CD4-positive, alpha-beta T cell treated with Interleukin-10 for 1 hour (primary cell): ENCODE measurements around the gene UPK1A.
"Not testable (repeated sequence)": the region's sequence is repeated elsewhere in the genome, so short reads cannot be mapped to it uniquely, and the experiment has no call there.

Experiments used
- DNase-seq: peaks from one replicate; pipeline ENCODE4 v3.0.0-alpha.2; 2020

Gene UPK1A

GRCh38 chr19:35719402-35720162 lies 53.3 kb downstream of the UPK1A start:
- no peak for DNase-seq

- DNase-seq: no peak
Measured at GRCh38 chr19:35720163-35720524, 53.8 kb downstream of the UPK1A start.

- no peak for DNase-seq
Measured at GRCh38 chr19:35720648-35721047, 54.3 kb downstream of the UPK1A start.

GRCh38 chr19:35721374-35721773 lies 55.1 kb downstream of the UPK1A start:
- DNase-seq: no peak

DNA sequence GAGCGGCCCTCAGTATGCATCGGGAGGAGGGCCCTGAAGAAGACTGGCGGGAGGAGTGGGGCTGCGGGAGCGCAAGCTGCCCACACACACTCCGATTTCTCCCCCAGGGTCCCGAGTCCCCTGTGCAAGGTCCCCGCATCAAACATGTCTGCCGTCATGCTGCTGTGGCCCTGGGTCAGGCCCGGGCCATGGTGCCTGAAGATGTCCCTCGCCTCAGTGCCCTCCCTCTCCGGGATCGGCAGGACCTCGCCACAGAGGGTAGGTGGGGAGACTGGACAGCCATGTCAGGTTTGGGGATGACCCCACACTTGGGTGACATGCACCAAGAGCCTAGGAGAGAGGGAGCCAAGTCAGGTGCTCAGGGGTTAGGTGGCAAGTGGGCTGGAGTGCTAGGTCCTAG lies 56.1 kb downstream of the UPK1A start:
- no peak for DNase-seq

- no peak for DNase-seq
Measured at GRCh38 chr19:35722897-35723296, 56.6 kb downstream of the UPK1A start.

DNA sequence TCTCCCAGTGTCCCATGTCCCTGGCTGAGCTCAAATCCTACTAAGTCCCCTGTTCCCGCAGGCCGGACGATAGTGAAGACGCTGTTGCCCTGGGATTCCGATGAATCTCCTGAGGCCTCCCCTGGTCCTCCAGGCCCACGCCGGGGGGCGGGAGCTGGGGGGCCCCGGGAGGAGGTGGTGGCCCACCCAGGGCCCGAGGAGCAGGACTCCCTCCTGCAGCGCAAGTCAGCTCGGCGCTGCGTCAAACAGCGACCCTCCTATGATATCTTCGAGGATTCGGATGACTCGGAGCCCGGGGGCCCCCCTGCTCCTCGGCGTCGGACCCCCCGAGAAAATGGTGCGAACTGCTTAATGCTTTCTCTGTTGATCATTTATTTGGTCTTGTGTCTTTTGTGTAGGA lies 57.4 kb downstream of the UPK1A start:
- DNase-seq: no peak

DNA sequence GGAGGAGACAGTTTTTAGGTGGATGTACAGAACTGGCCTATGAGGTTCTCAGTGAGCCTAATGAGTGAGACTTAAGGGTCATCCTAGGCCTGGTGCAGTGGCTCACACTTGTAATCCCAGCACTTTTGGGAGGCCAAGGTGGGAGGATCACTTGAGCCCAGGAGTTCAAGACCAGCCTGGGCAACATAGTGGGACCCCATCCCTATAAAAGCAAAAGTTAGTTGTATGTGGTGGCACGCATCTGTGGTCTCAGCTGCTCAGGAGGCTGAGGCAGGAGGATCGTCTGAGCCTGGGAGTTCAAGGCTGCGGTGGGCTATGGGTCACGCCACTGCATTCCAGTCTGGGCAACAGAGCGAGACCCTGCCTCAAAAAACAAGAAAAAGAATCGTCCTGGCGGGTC lies 57.8 kb downstream of the UPK1A start:
- DNase-seq: not testable (repeated sequence)

- no peak for DNase-seq
Measured at GRCh38 chr19:35724560-35724959, 58.2 kb downstream of the UPK1A start.

- no peak for DNase-seq
Measured at GRCh38 chr19:35725216-35725861, 59.0 kb downstream of the UPK1A start.

GRCh38 chr19:35727053-35727955 lies 61.0 kb downstream of the UPK1A start:
- no peak for DNase-seq
